ENCODE data around the gene AGAP3.

Gene AGAP3

DNA sequence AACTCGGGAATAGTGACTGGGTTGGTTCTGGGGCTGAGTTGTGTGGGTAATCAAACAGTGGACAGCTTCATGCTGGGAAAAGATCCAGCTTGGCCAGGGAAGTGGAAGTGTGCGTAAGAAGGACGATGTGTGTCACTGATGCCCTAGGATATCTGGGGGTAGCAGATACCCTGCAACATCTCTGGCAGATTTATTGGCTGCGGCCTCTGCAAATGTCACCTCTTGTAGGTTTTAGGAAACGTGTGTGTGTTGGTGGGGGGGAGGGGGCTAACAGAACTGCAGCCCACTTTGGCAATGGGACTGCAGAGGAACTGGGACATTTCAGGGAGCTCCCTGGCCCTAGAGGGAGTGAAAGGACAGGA is 965 bp upstream of the AGAP3 start:
- peak overlapping the region; percentile 79 for H3K4me3 ChIP-seq (ENCODE audit: low read depth, low read length)
- TF ChIP-seq, protein P1, sequence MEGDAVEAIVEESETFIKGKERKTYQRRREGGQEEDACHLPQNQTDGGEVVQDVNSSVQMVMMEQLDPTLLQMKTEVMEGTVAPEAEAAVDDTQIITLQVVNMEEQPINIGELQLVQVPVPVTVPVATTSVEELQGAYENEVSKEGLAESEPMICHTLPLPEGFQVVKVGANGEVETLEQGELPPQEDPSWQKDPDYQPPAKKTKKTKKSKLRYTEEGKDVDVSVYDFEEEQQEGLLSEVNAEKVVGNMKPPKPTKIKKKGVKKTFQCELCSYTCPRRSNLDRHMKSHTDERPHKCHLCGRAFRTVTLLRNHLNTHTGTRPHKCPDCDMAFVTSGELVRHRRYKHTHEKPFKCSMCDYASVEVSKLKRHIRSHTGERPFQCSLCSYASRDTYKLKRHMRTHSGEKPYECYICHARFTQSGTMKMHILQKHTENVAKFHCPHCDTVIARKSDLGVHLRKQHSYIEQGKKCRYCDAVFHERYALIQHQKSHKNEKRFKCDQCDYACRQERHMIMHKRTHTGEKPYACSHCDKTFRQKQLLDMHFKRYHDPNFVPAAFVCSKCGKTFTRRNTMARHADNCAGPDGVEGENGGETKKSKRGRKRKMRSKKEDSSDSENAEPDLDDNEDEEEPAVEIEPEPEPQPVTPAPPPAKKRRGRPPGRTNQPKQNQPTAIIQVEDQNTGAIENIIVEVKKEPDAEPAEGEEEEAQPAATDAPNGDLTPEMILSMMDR (conservative IDR thresholded peaks at IDR 0.05; ENCODE audit: low read depth, low read length), result no peak
- no peak for DNase-seq (ENCODE audit: low read depth)

DNA sequence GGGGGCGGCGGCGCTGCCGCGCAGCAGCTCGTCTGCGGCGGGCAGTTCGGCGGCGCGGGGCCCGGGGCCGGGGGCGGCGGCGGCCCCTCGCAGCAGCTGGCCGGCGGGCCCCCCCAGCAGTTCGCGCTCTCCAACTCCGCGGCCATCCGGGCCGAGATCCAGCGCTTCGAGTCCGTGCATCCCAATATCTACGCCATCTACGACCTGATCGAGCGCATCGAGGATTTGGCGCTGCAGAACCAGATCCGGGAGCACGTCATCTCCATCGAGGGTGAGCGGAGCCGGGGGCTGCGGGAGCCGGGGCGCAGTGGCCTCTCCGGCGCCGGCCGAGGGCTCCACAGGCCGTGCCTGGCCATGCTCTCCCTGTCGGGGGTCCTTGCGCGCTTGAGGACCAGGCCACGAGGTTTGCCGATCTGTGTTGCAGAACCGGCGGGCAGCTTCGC is 548 bp downstream of the AGAP3 start:
- TF ChIP-seq, protein P1 (conservative IDR thresholded peaks at IDR 0.05; ENCODE audit: low read depth, low read length), result no peak
- DNase-seq (ENCODE audit: low read depth), result peak; percentile 45
- peak overlapping the region; percentile 79 for H3K4me3 ChIP-seq (ENCODE audit: low read depth, low read length)

DNA sequence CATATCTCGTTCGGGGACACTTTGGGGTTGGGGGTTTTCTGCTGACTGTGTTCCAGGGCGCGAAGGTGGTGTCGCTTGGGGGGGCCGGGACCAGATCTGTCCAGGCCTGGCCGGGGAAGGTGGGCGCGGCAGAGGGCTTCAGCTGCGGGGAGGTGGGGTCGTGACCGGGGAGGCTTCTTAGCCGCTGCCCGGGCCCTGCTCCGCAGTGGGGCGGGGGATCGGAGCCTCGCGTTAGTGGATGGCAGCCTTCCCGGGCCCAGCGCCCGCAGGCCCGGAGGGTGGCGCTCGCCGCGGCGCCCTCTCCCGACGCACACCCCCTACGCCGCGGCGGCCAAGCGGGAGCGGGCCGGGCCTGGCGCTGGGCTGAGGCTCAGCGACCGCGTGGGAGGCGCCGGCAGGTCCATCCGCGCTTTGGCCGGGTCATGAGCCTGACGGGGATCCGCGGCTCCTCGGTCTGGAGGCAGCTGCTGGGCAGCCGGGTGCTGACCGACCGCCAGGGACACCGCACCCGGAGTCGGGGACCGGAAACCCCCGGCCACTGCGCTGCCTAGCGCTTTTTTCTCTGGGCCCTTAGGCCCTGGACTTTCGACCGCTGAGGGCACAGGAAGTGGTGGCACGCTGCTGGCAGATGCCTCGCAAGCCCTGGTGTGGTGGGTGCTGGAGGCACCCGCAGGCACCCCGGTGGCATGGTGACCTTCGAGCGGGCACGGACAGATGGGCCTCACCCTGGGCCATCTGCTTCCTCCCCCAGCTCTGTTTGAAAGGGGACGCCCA is 1.2 kb downstream of the AGAP3 start:
- TF ChIP-seq, protein P1 (conservative IDR thresholded peaks at IDR 0.05; ENCODE audit: low read depth, low read length), result peak; percentile 18
- H3K4me3 ChIP-seq (ENCODE audit: low read depth, low read length), result peak overlapping the region; percentile 79
- peak; percentile 50 for DNase-seq (ENCODE audit: low read depth)

DNA sequence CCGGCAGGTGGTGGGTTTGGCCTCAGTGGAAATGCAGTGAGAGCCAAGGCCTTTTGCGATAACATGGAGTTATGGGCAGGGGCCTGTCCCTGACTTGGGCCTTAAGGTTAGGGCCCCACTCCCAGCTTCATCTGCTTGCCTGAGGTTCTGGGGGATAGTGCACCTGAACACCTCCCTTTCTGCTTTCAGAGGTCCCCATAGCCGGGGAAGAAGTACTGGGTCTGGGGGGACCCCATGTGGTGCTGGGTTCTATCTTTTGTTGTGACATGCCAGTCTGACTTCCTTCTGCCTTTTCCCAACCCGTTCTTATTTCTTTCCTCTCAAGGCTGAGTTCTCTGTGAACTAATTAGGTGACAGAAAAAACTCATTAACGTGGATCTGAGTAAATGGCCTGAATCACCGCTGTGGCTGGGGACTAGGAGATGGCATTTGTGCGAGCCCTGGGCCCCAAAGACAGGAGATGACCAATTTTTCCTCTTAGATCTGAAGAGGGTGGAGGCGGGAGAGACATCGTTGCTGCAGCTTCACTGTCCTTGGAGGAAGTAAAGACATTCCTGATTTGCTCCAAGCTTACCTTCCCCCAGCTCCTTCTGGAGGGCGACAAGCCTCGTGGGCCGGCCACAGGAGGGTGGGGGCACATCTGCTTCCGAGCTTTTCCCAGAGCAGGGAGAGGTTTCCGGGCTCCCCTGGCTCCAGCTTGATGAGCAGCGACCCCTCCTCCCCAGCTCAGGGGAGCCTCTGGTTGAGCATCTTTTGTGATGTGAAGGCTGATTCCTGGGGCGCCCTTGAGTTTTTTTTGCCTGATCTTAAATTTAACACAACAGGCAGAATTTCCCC is 2.0 kb downstream of the AGAP3 start:
- TF ChIP-seq, protein P1 (conservative IDR thresholded peaks at IDR 0.05; ENCODE audit: low read depth, low read length), result no peak
- peak; percentile 33 for DNase-seq (ENCODE audit: low read depth)
- H3K4me3 ChIP-seq (ENCODE audit: low read depth, low read length), result peak overlapping the region; percentile 79

DNA sequence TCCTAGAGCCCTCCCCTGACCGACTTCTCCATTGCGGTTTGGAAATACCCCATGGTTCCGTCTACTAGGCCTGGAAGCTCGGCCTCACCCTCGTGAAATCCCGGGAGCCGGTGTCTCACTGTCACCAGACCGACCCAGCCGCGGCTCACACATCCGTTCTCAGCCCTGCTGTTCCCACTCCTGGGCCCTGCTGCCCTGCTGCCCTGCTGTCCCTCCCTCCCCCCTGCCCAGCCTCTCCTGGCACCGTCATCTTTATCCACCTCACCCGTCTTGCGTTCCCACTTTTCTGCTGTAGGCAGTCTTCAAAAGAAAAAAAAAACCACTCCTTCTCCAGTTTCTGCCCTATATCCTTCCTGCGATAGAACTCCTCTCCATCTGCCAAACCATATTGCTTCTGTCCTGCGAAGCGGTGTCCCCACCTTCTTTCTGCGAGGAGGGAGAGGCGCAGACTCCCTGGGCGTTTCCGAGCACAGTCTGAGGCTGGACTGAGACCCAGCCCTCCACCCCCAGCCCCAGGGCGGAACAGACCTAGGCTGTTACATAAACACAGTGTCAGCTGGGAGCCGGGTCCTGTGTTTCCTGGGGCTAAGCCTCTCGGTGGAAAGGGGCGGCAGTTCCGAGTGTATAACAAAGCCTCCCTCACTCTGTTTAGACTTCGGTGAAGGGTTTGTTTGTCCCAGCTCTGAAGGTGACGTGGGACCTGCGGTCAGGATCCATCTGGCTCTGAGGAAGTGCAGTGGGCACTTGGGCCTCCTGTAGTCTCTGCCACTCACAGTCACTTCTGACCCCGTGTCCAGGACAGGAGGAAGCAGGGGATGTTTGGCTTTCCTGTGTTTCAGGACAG is 2.8 kb downstream of the AGAP3 start:
- TF ChIP-seq, protein P1 (conservative IDR thresholded peaks at IDR 0.05; ENCODE audit: low read depth, low read length), result no peak
- DNase-seq (ENCODE audit: low read depth), result peak; percentile 77
- H3K4me3 ChIP-seq (ENCODE audit: low read depth, low read length), result peak overlapping the region; percentile 79

DNA sequence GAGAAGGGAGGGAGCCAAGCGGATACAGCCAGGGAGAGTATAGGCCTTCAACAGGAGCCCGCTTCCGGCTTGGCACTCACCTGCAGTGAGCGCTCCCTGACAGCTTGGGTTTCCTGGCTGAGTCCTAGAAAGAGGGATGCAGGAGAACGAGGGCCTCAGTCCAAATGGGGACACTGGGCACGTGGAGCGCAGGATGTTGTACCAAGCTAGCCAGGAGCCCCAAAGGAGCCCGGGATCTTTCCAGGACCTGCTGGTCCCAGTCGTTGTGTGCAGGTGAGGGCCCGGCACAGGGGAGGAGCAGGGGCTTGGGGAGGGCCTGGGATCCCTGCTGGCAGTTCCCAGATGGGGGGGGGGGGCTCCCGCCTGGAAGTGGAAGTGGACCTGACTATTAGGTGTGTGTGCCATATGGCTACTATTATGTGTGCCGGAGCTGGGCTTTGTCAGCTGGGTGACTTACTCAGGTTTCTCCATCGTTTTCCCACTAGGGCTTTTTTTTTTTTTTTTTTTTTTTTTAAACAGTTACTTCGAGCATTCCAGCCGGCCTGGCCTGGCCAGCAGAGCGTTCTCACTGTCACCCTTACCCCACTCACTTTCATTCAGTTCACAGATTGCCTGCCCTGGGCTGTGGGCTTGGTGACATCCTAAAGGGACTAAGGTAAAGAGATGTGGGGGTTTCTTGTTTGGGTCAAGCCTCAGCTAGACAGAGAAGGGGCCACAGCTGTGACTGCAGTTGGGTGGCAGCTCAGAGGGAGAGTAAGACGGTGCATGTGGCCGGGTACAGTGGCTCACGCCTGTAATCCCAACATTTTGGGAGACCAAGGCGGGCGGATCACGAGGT is 3.8 kb downstream of the AGAP3 start:
- TF ChIP-seq, protein P1 (conservative IDR thresholded peaks at IDR 0.05; ENCODE audit: low read depth, low read length), result no peak
- H3K4me3 ChIP-seq (ENCODE audit: low read depth, low read length), result no peak overlapping the region
- DNase-seq (ENCODE audit: low read depth), result peak; percentile 30

Data from choroid plexus epithelial cell (primary cell).